ENCODE data around the gene MGMT.

DNA sequence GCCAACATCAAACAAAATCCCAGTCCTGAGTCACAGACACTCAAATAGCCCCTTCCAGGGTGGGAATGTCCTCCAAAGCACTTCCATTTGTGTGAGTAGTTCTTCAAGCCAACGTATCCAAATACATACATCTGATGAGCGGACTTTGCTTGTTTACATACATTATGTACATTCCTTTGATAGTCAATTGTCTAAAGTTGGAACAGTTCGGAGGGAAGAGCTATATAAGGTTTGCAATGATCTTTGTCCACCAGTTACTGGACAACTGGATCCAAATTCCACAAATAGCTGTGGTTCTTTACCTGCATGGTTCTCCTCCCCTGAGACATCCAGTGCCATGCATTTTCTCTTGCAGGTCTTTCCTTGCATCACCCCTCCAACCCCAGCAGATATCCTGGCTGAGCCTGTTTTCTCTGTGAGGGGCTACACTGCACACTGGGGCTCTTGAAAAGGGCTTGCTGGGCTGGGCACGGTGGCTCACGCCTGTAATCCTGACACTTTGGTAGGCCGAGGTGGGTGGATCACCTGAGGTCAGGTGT lies 4.7 kb upstream of the MGMT start:
- TF ChIP-seq, protein P1, sequence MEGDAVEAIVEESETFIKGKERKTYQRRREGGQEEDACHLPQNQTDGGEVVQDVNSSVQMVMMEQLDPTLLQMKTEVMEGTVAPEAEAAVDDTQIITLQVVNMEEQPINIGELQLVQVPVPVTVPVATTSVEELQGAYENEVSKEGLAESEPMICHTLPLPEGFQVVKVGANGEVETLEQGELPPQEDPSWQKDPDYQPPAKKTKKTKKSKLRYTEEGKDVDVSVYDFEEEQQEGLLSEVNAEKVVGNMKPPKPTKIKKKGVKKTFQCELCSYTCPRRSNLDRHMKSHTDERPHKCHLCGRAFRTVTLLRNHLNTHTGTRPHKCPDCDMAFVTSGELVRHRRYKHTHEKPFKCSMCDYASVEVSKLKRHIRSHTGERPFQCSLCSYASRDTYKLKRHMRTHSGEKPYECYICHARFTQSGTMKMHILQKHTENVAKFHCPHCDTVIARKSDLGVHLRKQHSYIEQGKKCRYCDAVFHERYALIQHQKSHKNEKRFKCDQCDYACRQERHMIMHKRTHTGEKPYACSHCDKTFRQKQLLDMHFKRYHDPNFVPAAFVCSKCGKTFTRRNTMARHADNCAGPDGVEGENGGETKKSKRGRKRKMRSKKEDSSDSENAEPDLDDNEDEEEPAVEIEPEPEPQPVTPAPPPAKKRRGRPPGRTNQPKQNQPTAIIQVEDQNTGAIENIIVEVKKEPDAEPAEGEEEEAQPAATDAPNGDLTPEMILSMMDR (IDR thresholded peaks at IDR 0.05) = no peak
- no peak for TF ChIP-seq POLR2A (IDR thresholded peaks at IDR 0.05)
- TF ChIP-seq POLR2AphosphoS5 (IDR thresholded peaks at IDR 0.05) = no peak
- no peak for TF ChIP-seq EP300 (IDR thresholded peaks at IDR 0.05)
